ENCODE measurements around the gene SPATS2. TPM values are rescaled to one million over a fixed set of nuclear protein-coding genes. Genes with fewer than 3 reads are reported as not detected.

The SPATS2 gene
- total and polyA plus RNA-seq, 11 donors, result 3.0 to 9.1 (median 5.7) TPM

GRCh38 chr12:49541140-49541861 lies 174.0 kb downstream of the SPATS2 start:
- intact Hi-C loops (cut with DNase I), result no loop called here
- Histone ChIP-seq H3K27me3 (peaks cover 4 to 38% (median 28%) of the 10 kb centered on the region in 9 donors), H3K9me3 (no peaks in the 10 kb centered on the region), H3K36me3 (no peaks in the 10 kb centered on the region), H3K4me1 (peaks cover 0 to 25% (median 13%) of the 10 kb centered on the region in 12 donors), H3K27ac (no peak overlapping the region), H3K4me3 (no peak overlapping the region)
- TF ChIP-seq CTCF (IDR thresholded peaks at IDR 0.05) (no peak), POLR2A (IDR thresholded peaks at IDR 0.05) (no peak)
- ATAC-seq, result no peak
- no peak for DNase-seq
- WGBS, 4 donors, result 84 to 88% (median 85%) methylated on average over 18 of the region's 18 CpGs

- Histone ChIP-seq H3K27ac (no peak overlapping the region), H3K27me3 (peaks cover 4 to 38% (median 24%) of the 10 kb centered on the region in 9 donors), H3K4me1 (peaks cover 0 to 25% (median 13%) of the 10 kb centered on the region in 12 donors), H3K4me3 (no peak overlapping the region), H3K9me3 (no peaks in the 10 kb centered on the region), H3K36me3 (no peaks in the 10 kb centered on the region)
- no peak for TF ChIP-seq POLR2A (IDR thresholded peaks at IDR 0.05)
- no peak for TF ChIP-seq CTCF (IDR thresholded peaks at IDR 0.05)
- WGBS, 4 donors, result 83 to 87% (median 85%) methylated on average over 7 of the region's 7 CpGs
- ATAC-seq, result no peak
- DNase-seq, result no peak
- intact Hi-C loops (cut with DNase I), result no loop called here
Measured at GRCh38 chr12:49541911-49542505, 174.7 kb downstream of the SPATS2 start.

GRCh38 chr12:49542592-49543160 lies 175.4 kb downstream of the SPATS2 start:
- H3K27me3 ChIP-seq, result peaks cover 4 to 38% (median 17%) of the 10 kb centered on the region in 9 donors
- H3K36me3 ChIP-seq, result no peaks in the 10 kb centered on the region
- TF ChIP-seq CTCF (IDR thresholded peaks at IDR 0.05) (no peak), POLR2A (IDR thresholded peaks at IDR 0.05) (no peak)
- no peak overlapping the region for H3K4me3 ChIP-seq
- no peaks in the 10 kb centered on the region for H3K9me3 ChIP-seq
- 91 to 97% (median 93%) methylated on average over 8 to 15 of the region's 15 CpGs for WGBS, 4 donors
- ATAC-seq (no peak), DNase-seq (no peak)
- intact Hi-C loops (cut with DNase I), result no loop called here
- no peak overlapping the region for H3K27ac ChIP-seq
- H3K4me1 ChIP-seq, result peaks cover 0 to 20% (median 10%) of the 10 kb centered on the region in 12 donors

GRCh38 chr12:49543221-49543913 lies 176.1 kb downstream of the SPATS2 start:
- Histone ChIP-seq H3K9me3 (no peaks in the 10 kb centered on the region), H3K4me3 (no peak overlapping the region), H3K36me3 (no peaks in the 10 kb centered on the region), H3K27me3 (peaks cover 2 to 38% (median 13%) of the 10 kb centered on the region in 9 donors), H3K27ac (no peak overlapping the region), H3K4me1 (peaks cover 0 to 15% (median 4%) of the 10 kb centered on the region in 12 donors)
- 66 to 81% (median 71%) methylated on average over 15 to 20 of the region's 20 CpGs for WGBS, 4 donors
- ATAC-seq (no peak), DNase-seq (no peak)
- intact Hi-C loops (cut with DNase I), result no loop called here
- TF ChIP-seq POLR2A (IDR thresholded peaks at IDR 0.05) (no peak), CTCF (IDR thresholded peaks at IDR 0.05) (no peak)

Measured in heart left ventricle (tissue), 16 donors.